Measurements from ENCODE around the gene CUL1. TPM values are rescaled to one million over a fixed set of nuclear protein-coding genes. Genes with fewer than 3 reads are reported as not detected.

Gene CUL1
- total and polyA plus RNA-seq, 4 experiments from 2014 or later: 45.3 to 66.8 (median 65.7) TPM

DNA sequence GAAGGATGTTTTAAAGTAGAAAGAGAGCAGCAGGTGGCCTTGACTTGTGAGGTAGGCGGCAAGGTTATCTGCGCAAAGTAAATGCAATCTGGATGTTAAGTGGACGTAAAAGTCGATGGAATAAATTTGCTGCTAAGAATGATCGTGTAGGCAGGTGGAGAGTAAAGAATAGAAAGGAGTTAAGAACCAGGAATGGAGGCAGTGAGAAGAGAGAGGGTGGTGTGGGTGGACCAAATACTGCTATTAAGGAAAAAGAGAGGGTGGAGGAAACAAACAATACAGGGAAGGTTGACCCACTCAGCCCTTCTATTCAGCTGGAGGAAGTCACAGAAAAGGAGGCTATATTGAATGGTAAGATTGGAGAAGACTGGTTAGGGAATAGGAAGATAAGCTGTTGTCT is 1.9 kb upstream of the CUL1 start:
- Histone ChIP-seq H3K4me3 (ENCODE audit: low read length in 2 of 2) (no peak overlapping the region), H3K27me3 (ENCODE audit: insufficient read depth, low read length) (no peaks in the 10 kb centered on the region), H3K9me3 (ENCODE audit: control insufficient read depth in 1 of 2, low read length in 2 of 2) (no peaks in the 10 kb centered on the region), H3K4me1 (ENCODE audit: insufficient read depth, low read length) (peaks cover 28% of the 10 kb centered on the region), H3K36me3 (ENCODE audit: insufficient read depth, low read length) (no peaks in the 10 kb centered on the region), H3K27ac (ENCODE audit: low read depth, low read length) (no peak overlapping the region)
- no peak for DNase-seq
- intact Hi-C loops (cut with micrococcal nuclease): loop anchor here (5.0 kb wide), 2 partner anchors 41 to 286 kb away; no protein-coding TSS in a partner anchor
- ChIA-PET POLR2A (ENCODE audit: partially characterized antibody) (no interaction called here), CTCF (ENCODE audit: partially characterized antibody) (no interaction called here)
- Mint-ChIP-seq H3K4me3 (peak overlapping the region; percentile 7 to 88 (median 29)), H3K9me3 (no peaks in the 10 kb centered on the region), H3K36me3 (peaks cover 0 to 9% of the 10 kb centered on the region in 2 donors), H3K27ac (peak overlapping the region; percentile 3 to 94 (median 87)), H3K27me3 (no peaks in the 10 kb centered on the region), H3K4me1 (peaks cover 31 to 42% (median 33%) of the 10 kb centered on the region in 4 donors)

DNA sequence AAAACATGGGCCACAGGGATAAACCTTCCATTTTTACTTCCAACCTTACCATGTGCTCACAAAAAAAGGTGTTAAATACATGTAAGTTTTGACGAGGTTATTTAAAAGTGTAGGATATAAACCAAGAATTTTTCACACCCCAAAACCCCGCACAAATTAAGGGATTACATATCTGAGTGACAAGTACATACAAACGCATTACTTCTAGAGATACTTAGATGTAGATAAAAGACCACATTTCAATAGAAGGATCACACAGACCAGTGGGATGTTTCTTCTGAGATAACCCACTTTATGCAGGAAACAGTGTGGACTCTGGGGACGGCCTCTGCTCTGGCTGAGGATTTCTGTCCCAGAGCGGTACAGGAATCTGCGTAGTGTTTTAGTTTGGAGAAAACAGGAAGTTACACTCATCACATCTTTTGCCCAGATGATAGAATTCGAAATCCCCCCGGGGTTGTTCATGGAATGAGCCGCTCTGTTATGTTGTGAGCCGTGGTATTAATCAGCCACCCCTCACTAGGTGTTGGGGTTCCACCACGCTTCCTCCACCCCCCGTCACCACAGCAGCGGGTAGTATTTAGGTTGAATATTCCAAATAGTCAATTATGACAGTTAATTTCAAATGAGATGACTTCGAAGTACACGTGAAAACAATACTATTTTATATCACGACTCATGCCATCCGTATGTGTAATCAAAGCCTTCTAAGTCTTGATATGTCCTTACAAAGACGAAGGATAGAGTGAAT is 1.3 kb upstream of the CUL1 start:
- H3K27me3 ChIP-seq (ENCODE audit: insufficient read depth, low read length): no peaks in the 10 kb centered on the region
- H3K4me1 ChIP-seq (ENCODE audit: insufficient read depth, low read length): peaks cover 34% of the 10 kb centered on the region
- CTCF ChIA-PET (ENCODE audit: partially characterized antibody): interaction anchor here (1.2 kb wide), 1 partner anchor 266 kb away, joined by 8 read pairs; no protein-coding TSS in a partner anchor
- Mint-ChIP-seq H3K4me3 (peak overlapping the region; percentile 87 to 91 (median 88)), H3K4me1 (peaks cover 33 to 48% (median 38%) of the 10 kb centered on the region in 4 donors), H3K36me3 (peaks cover 0 to 9% of the 10 kb centered on the region in 2 donors), H3K27ac (peak overlapping the region; percentile 91 to 96 (median 94)), H3K27me3 (no peaks in the 10 kb centered on the region), H3K9me3 (no peaks in the 10 kb centered on the region)
- no peaks in the 10 kb centered on the region for H3K36me3 ChIP-seq (ENCODE audit: insufficient read depth, low read length)
- peak overlapping the region; percentile 89 for H3K27ac ChIP-seq (ENCODE audit: low read depth, low read length)
- intact Hi-C loops (cut with micrococcal nuclease): loop anchor here (1.0 to 5.0 kb wide), 6 partner anchors 40 to 285 kb away; partner anchors contain the start of gene EZH2
- H3K4me3 ChIP-seq (ENCODE audit: low read length in 2 of 2): peak overlapping the region; percentile 50 to 67
- no peaks in the 10 kb centered on the region for H3K9me3 ChIP-seq (ENCODE audit: control insufficient read depth in 1 of 2, low read length in 2 of 2)
- DNase-seq: peak; percentile 5 to 48 (median 13)
- POLR2A ChIA-PET (ENCODE audit: partially characterized antibody): interaction anchor here (1.0 to 2.4 kb wide), 15 partner anchors 11 to 266 kb away, joined by 3 to 26 read pairs (median 8); partner anchors contain the start of gene EZH2

DNA sequence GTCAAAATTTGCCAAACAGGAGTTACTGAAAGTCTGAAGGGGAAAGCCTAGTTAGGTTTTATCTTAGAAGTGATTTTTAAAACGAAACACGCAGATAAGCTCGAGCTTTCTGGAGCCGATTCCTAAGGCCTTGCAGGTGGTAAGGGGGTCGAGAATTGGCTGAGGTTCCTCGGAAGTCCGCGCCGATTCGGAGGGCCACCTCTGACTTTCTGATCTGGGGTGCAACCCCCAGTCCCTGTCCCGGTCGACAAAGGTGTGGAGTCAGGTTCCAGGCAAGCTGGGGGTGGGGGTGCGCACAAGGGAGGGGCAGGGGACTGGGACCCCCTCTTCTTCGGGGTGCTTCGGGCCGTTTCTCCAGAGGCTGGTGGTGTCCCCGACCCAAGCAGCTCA is 701 bp upstream of the CUL1 start:
- no peaks in the 10 kb centered on the region for H3K27me3 ChIP-seq (ENCODE audit: insufficient read depth, low read length)
- POLR2A ChIA-PET (ENCODE audit: partially characterized antibody): interaction anchor here (0.5 to 2.4 kb wide), 27 partner anchors 9 to 450 kb away, joined by 3 to 26 read pairs (median 6); partner anchors contain the start of genes EZH2 and ZNF398
- Mint-ChIP-seq H3K4me1 (peaks cover 39 to 54% (median 44%) of the 10 kb centered on the region in 4 donors), H3K27ac (peak overlapping the region; percentile 91 to 96 (median 94)), H3K36me3 (peaks cover 0 to 9% of the 10 kb centered on the region in 2 donors), H3K9me3 (no peaks in the 10 kb centered on the region), H3K4me3 (peak overlapping the region; percentile 87 to 91 (median 88)), H3K27me3 (no peaks in the 10 kb centered on the region)
- H3K4me1 ChIP-seq (ENCODE audit: insufficient read depth, low read length): peaks cover 40% of the 10 kb centered on the region
- H3K36me3 ChIP-seq (ENCODE audit: insufficient read depth, low read length): no peaks in the 10 kb centered on the region
- H3K4me3 ChIP-seq (ENCODE audit: low read length in 2 of 2): peak overlapping the region; percentile 50 to 67
- DNase-seq: peak in 3 of 5 donors; percentile 24 to 30 (median 25)
- intact Hi-C loops (cut with micrococcal nuclease): loop anchor here (1.0 to 5.0 kb wide), 6 partner anchors 39 to 284 kb away; partner anchors contain the start of gene EZH2
- H3K9me3 ChIP-seq (ENCODE audit: control insufficient read depth in 1 of 2, low read length in 2 of 2): no peaks in the 10 kb centered on the region
- H3K27ac ChIP-seq (ENCODE audit: low read depth, low read length): peak overlapping the region; percentile 89
- CTCF ChIA-PET (ENCODE audit: partially characterized antibody): interaction anchor here (0.9 to 1.8 kb wide), 5 partner anchors 23 to 268 kb away, joined by 3 to 9 read pairs (median 5); no protein-coding TSS in a partner anchor

- H3K27me3 Mint-ChIP-seq: no peaks in the 10 kb centered on the region
- H3K36me3 Mint-ChIP-seq: peaks cover 0 to 9% of the 10 kb centered on the region in 2 donors
- no peaks in the 10 kb centered on the region for H3K9me3 Mint-ChIP-seq
- ChIA-PET POLR2A (ENCODE audit: partially characterized antibody) (interaction anchor here (0.6 to 2.4 kb wide), 29 partner anchors 9 to 1138 kb away, joined by 3 to 26 read pairs (median 4); partner anchors contain the start of genes EZH2 and ZNF398), CTCF (ENCODE audit: partially characterized antibody) (interaction anchor here (0.6 to 1.8 kb wide), 5 partner anchors 11 to 267 kb away, joined by 3 to 9 read pairs (median 5); no protein-coding TSS in a partner anchor)
- H3K4me1 Mint-ChIP-seq: peaks cover 44 to 66% (median 51%) of the 10 kb centered on the region in 4 donors
- peak overlapping the region; percentile 67 to 89 for H3K4me3 ChIP-seq (ENCODE audit: low read length in 2 of 2)
- H3K36me3 ChIP-seq (ENCODE audit: insufficient read depth, low read length): no peaks in the 10 kb centered on the region
- H3K9me3 ChIP-seq (ENCODE audit: control insufficient read depth in 1 of 2, low read length in 2 of 2): no peaks in the 10 kb centered on the region
- peak overlapping the region; percentile 75 to 95 (median 82) for H3K4me3 Mint-ChIP-seq
- H3K27ac Mint-ChIP-seq: peak overlapping the region; percentile 52 to 94 (median 72)
- DNase-seq: peak; percentile 47 to 60 (median 57)
- peak overlapping the region; percentile 89 for H3K27ac ChIP-seq (ENCODE audit: low read depth, low read length)
- peaks cover 51% of the 10 kb centered on the region for H3K4me1 ChIP-seq (ENCODE audit: insufficient read depth, low read length)
- intact Hi-C loops (cut with micrococcal nuclease): loop anchor here (2.0 to 5.0 kb wide), 3 partner anchors 38 to 283 kb away; no protein-coding TSS in a partner anchor
- no peaks in the 10 kb centered on the region for H3K27me3 ChIP-seq (ENCODE audit: insufficient read depth, low read length)
These were observed 500 bp downstream of the CUL1 start for GRCh38 chr7:148699024-148699781.

GRCh38 chr7:148699782-148700629 is 1.3 kb downstream of the CUL1 start:
- DNase-seq: peak in 3 of 5 donors; percentile 11 to 17 (median 12)
- no peaks in the 10 kb centered on the region for H3K9me3 ChIP-seq (ENCODE audit: control insufficient read depth in 1 of 2, low read length in 2 of 2)
- Mint-ChIP-seq H3K9me3 (no peaks in the 10 kb centered on the region), H3K36me3 (peaks cover 0 to 9% of the 10 kb centered on the region in 2 donors), H3K4me1 (peaks cover 48 to 73% (median 56%) of the 10 kb centered on the region in 4 donors), H3K27ac (peak overlapping the region; percentile 71 to 94 (median 86)), H3K27me3 (no peaks in the 10 kb centered on the region), H3K4me3 (peak overlapping the region; percentile 81 to 95 (median 91))
- intact Hi-C loops (cut with micrococcal nuclease): loop anchor here (2.0 to 5.0 kb wide), 4 partner anchors 37 to 282 kb away; no protein-coding TSS in a partner anchor
- peaks cover 59% of the 10 kb centered on the region for H3K4me1 ChIP-seq (ENCODE audit: insufficient read depth, low read length)
- ChIA-PET CTCF (ENCODE audit: partially characterized antibody) (interaction anchor here (1.1 to 1.8 kb wide), 3 partner anchors 68 to 392 kb away, joined by 3 to 9 read pairs (median 3); no protein-coding TSS in a partner anchor), POLR2A (ENCODE audit: partially characterized antibody) (interaction anchor here (0.6 to 2.4 kb wide), 20 partner anchors 11 to 1137 kb away, joined by 3 to 26 read pairs (median 4); partner anchors contain the start of gene EZH2)
- H3K27ac ChIP-seq (ENCODE audit: low read depth, low read length): peak overlapping the region; percentile 89
- no peaks in the 10 kb centered on the region for H3K27me3 ChIP-seq (ENCODE audit: insufficient read depth, low read length)
- H3K36me3 ChIP-seq (ENCODE audit: insufficient read depth, low read length): no peaks in the 10 kb centered on the region
- peak overlapping the region; percentile 67 to 89 for H3K4me3 ChIP-seq (ENCODE audit: low read length in 2 of 2)

GRCh38 chr7:148700661-148701064 is 2.0 kb downstream of the CUL1 start:
- Histone ChIP-seq H3K27ac (ENCODE audit: low read depth, low read length) (no peak overlapping the region), H3K4me3 (ENCODE audit: low read length in 2 of 2) (peak overlapping the region in 1 of 2 donors; percentile 67), H3K9me3 (ENCODE audit: control insufficient read depth in 1 of 2, low read length in 2 of 2) (no peaks in the 10 kb centered on the region), H3K27me3 (ENCODE audit: insufficient read depth, low read length) (no peaks in the 10 kb centered on the region), H3K36me3 (ENCODE audit: insufficient read depth, low read length) (no peaks in the 10 kb centered on the region), H3K4me1 (ENCODE audit: insufficient read depth, low read length) (peaks cover 66% of the 10 kb centered on the region)
- Mint-ChIP-seq H3K4me3 (peak overlapping the region; percentile 81 to 95 (median 91)), H3K36me3 (peaks cover 0 to 10% of the 10 kb centered on the region in 2 donors), H3K9me3 (no peaks in the 10 kb centered on the region), H3K27me3 (no peaks in the 10 kb centered on the region), H3K4me1 (peaks cover 48 to 75% (median 61%) of the 10 kb centered on the region in 4 donors), H3K27ac (peak overlapping the region in 6 of 7 donors; percentile 32 to 94 (median 82))
- peak; percentile 36 to 69 (median 42) for DNase-seq
- ChIA-PET CTCF (ENCODE audit: partially characterized antibody) (interaction anchor here (1.1 to 1.3 kb wide), 2 partner anchors 68 to 391 kb away, joined by 3 read pairs; no protein-coding TSS in a partner anchor), POLR2A (ENCODE audit: partially characterized antibody) (interaction anchor here (0.5 to 1.5 kb wide), 5 partner anchors 20 to 262 kb away, joined by 3 to 4 read pairs (median 3); no protein-coding TSS in a partner anchor)
- intact Hi-C loops (cut with micrococcal nuclease): loop anchor here (2.0 kb wide), 1 partner anchor 126 kb away; no protein-coding TSS in a partner anchor

Measured in CD4-positive, alpha-beta memory T cell (primary cell).